ENCODE results near the gene LYPLAL1. TPM values are rescaled to one million over a fixed set of nuclear protein-coding genes. Genes with fewer than 3 reads are reported as not detected.

The LYPLAL1 gene
- total RNA-seq, 1 donor from 2014 or later = 25.6 TPM

DNA sequence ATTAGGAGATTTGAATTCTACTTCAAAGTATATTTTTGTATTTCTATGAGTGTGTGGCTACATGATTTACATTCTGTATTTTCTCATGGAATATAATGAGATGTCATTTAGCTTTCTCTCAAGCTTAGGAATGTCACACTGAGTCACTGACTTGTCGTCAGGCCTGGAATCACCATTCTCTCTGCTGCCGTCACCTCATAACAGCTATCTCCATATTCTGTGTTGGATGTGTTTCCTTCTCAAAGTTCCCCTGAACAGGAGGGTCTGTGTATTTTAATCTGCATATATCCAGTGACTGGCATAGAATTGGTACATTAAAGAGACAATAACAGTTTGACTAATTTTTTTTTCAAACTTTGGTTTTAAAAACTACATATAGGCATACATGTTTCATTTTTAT lies 35.9 kb downstream of the LYPLAL1 start:
- Mint-ChIP-seq H3K4me3 (ENCODE audit: unreplicated experiment) (no peak overlapping the region), H3K27me3 (ENCODE audit: low read depth, unreplicated experiment) (no peaks in the 10 kb centered on the region), H3K36me3 (ENCODE audit: low read depth, unreplicated experiment) (peaks cover 3% of the 10 kb centered on the region), H3K27ac (ENCODE audit: unreplicated experiment) (peak overlapping the region; percentile 44), H3K9me3 (ENCODE audit: unreplicated experiment) (no peaks in the 10 kb centered on the region), H3K4me1 (ENCODE audit: low read depth, unreplicated experiment) (peaks cover 6% of the 10 kb centered on the region)
- no peak overlapping the region for H3K4me2 ChIP-seq (ENCODE audit: low read length)
- FAIRE-seq (no peak), DNase-seq (ENCODE audit: low read depth) (peak; percentile 12)
- TF ChIP-seq EZH2 (IDR thresholded peaks at IDR 0.05; ENCODE audit: insufficient read depth, low read length) = no peak
- no peak for TF ChIP-seq CTCF (IDR thresholded peaks at IDR 0.05; ENCODE audit: insufficient read depth, low read depth, low read length)
- no peak overlapping the region for H3K4me3 ChIP-seq (ENCODE audit: insufficient read depth, low read depth, low read length)
- no peaks in the 10 kb centered on the region for H3K79me2 ChIP-seq (ENCODE audit: insufficient read depth, low read length)
- no peak overlapping the region for H3K27ac ChIP-seq (ENCODE audit: low read depth, low read length)
- H3K4me1 ChIP-seq (ENCODE audit: insufficient read depth, low read length) = peaks cover 4% of the 10 kb centered on the region
- no peaks in the 10 kb centered on the region for H3K27me3 ChIP-seq (ENCODE audit: insufficient read depth, low read length)
- no peak overlapping the region for H3K9ac ChIP-seq (ENCODE audit: low read length)
- H3K9me3 ChIP-seq (ENCODE audit: insufficient read depth, low read depth, low read length) = no peaks in the 10 kb centered on the region
- no peak overlapping the region for H2AFZ ChIP-seq (ENCODE audit: low read depth, low read length)
- H3K36me3 ChIP-seq (ENCODE audit: insufficient read depth, low read length) = no peaks in the 10 kb centered on the region
- H4K20me1 ChIP-seq (ENCODE audit: insufficient read depth, low read length) = no peaks in the 10 kb centered on the region

DNA sequence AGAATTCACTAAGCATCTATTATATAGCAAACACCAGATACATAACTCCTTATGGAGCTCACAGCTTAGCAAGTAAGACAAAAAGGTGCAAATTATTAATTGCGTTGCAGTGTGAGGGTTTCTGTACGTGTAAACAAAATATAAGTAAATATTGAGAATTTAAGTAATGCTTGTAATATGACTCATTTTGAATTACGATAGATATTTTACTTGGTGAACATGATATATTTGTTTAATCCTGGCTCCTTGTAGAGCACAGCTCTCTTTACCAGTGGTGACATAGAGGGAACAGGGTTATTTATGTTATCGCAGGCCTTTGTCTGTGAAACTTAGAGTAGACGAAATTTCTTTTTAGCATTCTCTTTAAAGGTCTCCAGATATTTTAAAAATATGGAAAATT lies 36.4 kb downstream of the LYPLAL1 start:
- peaks cover 4% of the 10 kb centered on the region for H3K4me1 ChIP-seq (ENCODE audit: insufficient read depth, low read length)
- no peaks in the 10 kb centered on the region for H4K20me1 ChIP-seq (ENCODE audit: insufficient read depth, low read length)
- no peak overlapping the region for H3K4me2 ChIP-seq (ENCODE audit: low read length)
- DNase-seq (ENCODE audit: low read depth) = no peak
- no peak overlapping the region for H3K27ac Mint-ChIP-seq (ENCODE audit: unreplicated experiment)
- H3K27me3 Mint-ChIP-seq (ENCODE audit: low read depth, unreplicated experiment) = no peaks in the 10 kb centered on the region
- no peaks in the 10 kb centered on the region for H3K9me3 ChIP-seq (ENCODE audit: insufficient read depth, low read depth, low read length)
- H3K9me3 Mint-ChIP-seq (ENCODE audit: unreplicated experiment) = no peaks in the 10 kb centered on the region
- no peak for FAIRE-seq
- H3K36me3 ChIP-seq (ENCODE audit: insufficient read depth, low read length) = no peaks in the 10 kb centered on the region
- peaks cover 6% of the 10 kb centered on the region for H3K4me1 Mint-ChIP-seq (ENCODE audit: low read depth, unreplicated experiment)
- H2AFZ ChIP-seq (ENCODE audit: low read depth, low read length) = no peak overlapping the region
- H3K36me3 Mint-ChIP-seq (ENCODE audit: low read depth, unreplicated experiment) = peaks cover 3% of the 10 kb centered on the region
- H3K27me3 ChIP-seq (ENCODE audit: insufficient read depth, low read length) = no peaks in the 10 kb centered on the region
- no peak overlapping the region for H3K27ac ChIP-seq (ENCODE audit: low read depth, low read length)
- no peaks in the 10 kb centered on the region for H3K79me2 ChIP-seq (ENCODE audit: insufficient read depth, low read length)
- no peak overlapping the region for H3K9ac ChIP-seq (ENCODE audit: low read length)
- H3K4me3 ChIP-seq (ENCODE audit: insufficient read depth, low read depth, low read length) = no peak overlapping the region
- no peak overlapping the region for H3K4me3 Mint-ChIP-seq (ENCODE audit: unreplicated experiment)
- TF ChIP-seq CTCF (IDR thresholded peaks at IDR 0.05; ENCODE audit: insufficient read depth, low read depth, low read length) (no peak), EZH2 (IDR thresholded peaks at IDR 0.05; ENCODE audit: insufficient read depth, low read length) (no peak)

GRCh38 chr1:219215477-219215876 lies 41.8 kb downstream of the LYPLAL1 start:
- TF ChIP-seq CTCF (IDR thresholded peaks at IDR 0.05; ENCODE audit: insufficient read depth, low read depth, low read length) = no peak
- TF ChIP-seq EZH2 (IDR thresholded peaks at IDR 0.05; ENCODE audit: insufficient read depth, low read length) = no peak
- Histone ChIP-seq H3K4me1 (ENCODE audit: insufficient read depth, low read length) (no peaks in the 10 kb centered on the region), H3K79me2 (ENCODE audit: insufficient read depth, low read length) (no peaks in the 10 kb centered on the region), H4K20me1 (ENCODE audit: insufficient read depth, low read length) (no peaks in the 10 kb centered on the region), H2AFZ (ENCODE audit: low read depth, low read length) (no peak overlapping the region), H3K9ac (ENCODE audit: low read length) (no peak overlapping the region), H3K27me3 (ENCODE audit: insufficient read depth, low read length) (no peaks in the 10 kb centered on the region), H3K4me3 (ENCODE audit: insufficient read depth, low read depth, low read length) (no peak overlapping the region), H3K4me2 (ENCODE audit: low read length) (no peak overlapping the region), H3K36me3 (ENCODE audit: insufficient read depth, low read length) (no peaks in the 10 kb centered on the region), H3K9me3 (ENCODE audit: insufficient read depth, low read depth, low read length) (no peaks in the 10 kb centered on the region), H3K27ac (ENCODE audit: low read depth, low read length) (no peak overlapping the region)
- no peak overlapping the region for H3K4me3 Mint-ChIP-seq (ENCODE audit: unreplicated experiment)
- no peak overlapping the region for H3K27ac Mint-ChIP-seq (ENCODE audit: unreplicated experiment)
- peaks cover 2% of the 10 kb centered on the region for H3K4me1 Mint-ChIP-seq (ENCODE audit: low read depth, unreplicated experiment)
- DNase-seq (ENCODE audit: low read depth) (no peak), FAIRE-seq (no peak)
- peaks cover 11% of the 10 kb centered on the region for H3K36me3 Mint-ChIP-seq (ENCODE audit: low read depth, unreplicated experiment)
- H3K9me3 Mint-ChIP-seq (ENCODE audit: unreplicated experiment) = no peaks in the 10 kb centered on the region
- H3K27me3 Mint-ChIP-seq (ENCODE audit: low read depth, unreplicated experiment) = no peaks in the 10 kb centered on the region

All from astrocyte (in vitro differentiated cells and primary cell).